GF-D8 (cell line): ENCODE results near the gene TGM2.

Experiments
- DNase-seq: peaks from one replicate; lab custom pipeline; 2025; lab: John Stamatoyannopoulos, UW

The TGM2 gene

GRCh38 chr20:38144974-38145728 lies 19.9 kb downstream of the TGM2 start:
- no peak for DNase-seq

DNA sequence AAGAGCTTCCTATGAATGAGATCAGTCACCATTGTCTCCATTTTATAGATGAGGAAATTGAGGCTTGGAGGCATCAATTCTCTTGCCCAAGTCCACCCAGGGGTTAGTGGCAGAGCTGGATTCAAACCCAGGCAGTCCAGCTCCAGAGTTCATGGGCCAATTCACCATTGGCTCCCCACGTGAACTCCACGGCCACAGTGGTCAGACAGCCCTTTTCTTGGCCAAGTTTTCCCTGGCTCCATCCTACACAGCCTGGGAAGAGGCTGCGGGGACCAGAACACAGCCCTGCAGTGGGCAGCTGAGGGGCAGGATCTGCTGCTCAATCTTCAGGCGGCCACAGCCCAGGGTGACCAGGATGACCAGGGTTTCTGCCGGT lies 20.5 kb downstream of the TGM2 start:
- DNase-seq, result no peak

DNA sequence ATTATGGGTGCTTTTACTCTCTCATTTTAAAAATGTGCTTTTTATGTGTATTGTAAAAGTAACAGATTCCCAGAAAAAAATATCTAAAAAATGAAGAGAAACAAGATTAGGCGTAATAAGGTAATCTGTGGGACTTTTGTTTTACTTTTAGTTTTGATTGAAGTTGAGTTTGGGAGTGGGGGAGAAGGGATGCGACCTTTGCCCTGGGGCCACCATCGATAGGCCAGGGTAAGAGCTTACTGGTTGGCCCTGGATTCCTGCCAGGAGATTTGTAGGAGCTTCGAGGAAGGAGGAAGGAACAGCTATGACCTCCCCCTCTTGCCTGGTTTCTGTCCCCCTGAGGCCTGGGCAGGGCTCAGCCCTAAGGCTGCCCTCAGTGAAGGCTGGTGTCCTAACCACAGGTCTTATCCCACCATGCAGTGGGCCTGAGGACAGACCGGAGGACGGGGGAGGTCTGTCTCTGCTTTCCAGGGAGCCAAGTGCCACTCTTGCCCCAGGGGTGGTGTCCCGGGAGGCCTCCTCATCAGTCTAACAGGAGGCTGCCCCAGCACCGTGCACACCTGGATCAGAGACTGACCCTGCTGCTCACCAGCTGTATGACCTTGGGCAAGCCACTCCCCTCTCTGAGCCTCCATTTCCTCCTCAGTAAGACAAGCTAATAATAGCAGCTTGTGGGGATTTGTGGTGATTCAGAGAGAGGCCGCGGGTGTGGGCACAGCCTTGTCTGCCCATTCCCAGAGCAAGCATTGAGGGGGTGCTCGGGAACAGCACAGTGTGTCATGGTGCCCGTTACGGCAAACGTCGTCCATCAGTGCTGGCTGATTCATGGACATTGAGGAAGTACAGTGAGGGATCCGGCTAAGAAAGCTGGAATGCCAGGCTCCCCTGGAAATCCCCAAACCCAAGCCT lies 21.2 kb downstream of the TGM2 start:
- peak; percentile 84 for DNase-seq

DNA sequence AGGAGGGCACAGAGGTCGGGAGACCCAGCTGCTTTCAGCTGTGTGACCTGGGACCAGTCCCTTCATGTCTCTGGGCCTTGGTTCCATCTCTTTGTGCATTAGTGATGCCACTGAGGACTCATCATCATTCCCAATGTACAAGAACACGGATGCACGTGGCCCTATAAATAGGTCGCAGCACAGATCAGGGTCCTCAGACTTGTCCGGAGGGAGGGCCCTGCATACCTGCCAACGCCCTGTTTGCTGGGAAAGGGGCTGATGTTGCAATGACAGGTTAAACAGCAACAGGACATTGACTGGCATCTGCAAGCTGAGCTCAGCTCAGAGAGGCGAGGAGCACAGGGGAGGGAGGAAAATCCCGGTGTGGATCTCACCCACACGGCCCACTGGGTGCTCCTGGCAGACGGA lies 21.8 kb downstream of the TGM2 start:
- no peak for DNase-seq

- no peak for DNase-seq
Observed at GRCh38 chr20:38141889-38142494, 23.1 kb downstream of the TGM2 start.

GRCh38 chr20:38141204-38141888 lies 23.7 kb downstream of the TGM2 start:
- DNase-seq, result no peak

- DNase-seq, result peak; percentile 8
Observed at GRCh38 chr20:38139977-38140753, 24.9 kb downstream of the TGM2 start.

DNA sequence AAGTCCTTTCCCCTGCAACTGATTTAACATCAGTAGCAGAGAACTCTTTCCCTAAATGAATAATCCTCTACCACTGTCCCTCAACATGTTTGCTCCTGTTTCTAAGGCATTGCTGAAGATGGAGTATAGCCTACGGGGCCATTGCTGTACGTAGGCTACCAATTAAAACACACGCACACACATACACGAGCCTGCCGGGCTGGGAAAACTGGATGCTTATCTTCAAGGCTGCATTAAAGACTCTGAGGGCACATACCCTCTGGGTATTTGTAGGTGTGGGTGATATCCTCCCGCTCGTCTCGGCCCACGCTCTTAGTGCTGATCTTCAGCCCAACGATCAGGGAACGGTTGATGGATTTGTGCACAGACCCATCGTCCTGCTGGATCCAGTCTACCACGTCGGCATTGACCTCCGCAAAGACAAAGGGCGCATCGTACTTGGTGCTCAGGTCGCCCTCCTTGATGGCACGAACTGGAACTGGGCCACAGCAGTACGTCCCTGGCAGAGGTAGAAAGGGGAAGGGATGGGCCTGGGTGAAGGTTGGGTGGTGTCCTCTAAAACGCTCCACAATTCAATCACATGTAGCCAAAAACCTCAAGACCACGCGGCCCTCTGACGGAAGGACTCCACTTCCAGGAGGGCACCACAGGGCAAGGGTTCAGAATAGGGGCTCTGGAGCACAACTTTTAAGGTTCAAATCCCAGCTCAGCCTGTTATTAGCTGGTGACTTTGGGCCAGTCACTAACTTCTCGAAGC lies 25.7 kb downstream of the TGM2 start:
- no peak for DNase-seq

DNA sequence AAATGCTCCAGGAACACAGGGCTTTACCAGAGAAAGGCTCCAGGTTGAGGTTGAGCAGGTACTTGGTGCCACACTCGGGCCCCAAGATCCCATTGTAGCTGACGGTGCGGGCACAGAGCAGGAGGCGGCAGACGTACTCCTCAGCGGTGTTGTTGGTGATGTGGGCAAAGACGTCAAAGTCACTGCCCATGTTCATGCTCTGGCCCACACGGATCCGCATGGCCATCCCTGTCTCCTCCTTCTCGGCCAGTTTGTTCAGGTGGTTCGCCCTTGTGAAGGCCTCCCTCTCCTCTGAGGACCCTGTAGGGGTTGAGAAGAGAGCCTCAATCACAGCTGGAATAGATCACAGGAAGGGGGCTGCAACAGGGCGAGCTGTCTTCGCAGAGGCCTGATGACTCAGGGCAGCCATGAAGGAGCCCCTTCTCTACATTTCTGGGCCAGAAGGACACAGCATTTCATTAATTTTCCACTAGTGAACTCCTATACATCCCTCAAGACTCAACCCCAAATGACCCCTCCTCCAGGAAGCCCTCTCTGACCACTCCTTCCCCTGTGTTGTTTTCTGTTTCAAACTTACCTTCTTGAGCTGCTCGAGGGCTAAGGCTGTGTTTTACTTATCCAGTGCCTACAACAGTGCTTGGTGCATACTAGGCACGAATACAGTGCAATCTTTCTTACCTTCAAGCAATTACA lies 26.8 kb downstream of the TGM2 start:
- DNase-seq, result no peak

GRCh38 chr20:38137441-38138037 lies 27.5 kb downstream of the TGM2 start:
- no peak for DNase-seq

- no peak for DNase-seq
Observed at GRCh38 chr20:38136421-38137245, 28.4 kb downstream of the TGM2 start.

DNA sequence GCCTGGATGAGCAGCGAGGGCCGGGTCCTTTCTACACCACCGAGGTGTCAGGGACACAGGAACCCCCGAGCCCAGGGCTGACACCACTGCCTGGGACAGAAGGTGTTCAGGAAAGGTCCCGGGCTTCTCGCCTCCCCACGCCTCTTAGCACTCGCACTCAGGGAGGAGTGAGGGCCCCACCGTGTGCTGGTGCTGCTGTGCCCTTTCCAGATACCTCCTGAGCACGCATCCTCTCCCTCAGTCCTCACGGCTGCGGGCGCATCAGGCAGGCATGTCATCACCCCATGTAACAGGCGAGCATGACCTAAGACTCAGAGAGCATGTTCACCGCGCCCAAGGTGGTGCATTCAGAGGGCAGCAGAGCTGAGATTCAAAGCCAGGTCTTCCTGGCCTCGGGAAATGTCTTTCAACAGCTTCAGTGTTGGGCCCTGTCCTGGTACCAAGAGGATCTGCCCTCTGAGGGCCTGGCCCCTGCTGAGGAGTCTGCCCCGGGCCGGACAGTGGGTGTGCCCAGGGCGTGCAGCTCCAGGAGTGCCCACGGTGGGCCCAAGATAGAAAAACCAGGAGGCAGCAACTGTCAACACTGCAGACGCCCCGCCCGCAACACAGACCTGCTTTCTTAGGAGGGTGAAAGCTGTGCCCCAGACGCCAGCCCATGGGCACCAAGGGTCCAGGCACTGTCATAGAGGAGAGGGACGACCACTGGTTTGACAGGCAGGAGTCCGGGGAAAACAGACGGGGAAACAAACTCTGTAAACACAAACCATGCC lies 29.2 kb downstream of the TGM2 start:
- no peak for DNase-seq

GRCh38 chr20:38135271-38135650 lies 29.8 kb downstream of the TGM2 start:
- no peak for DNase-seq

GRCh38 chr20:38134427-38135270 lies 30.4 kb downstream of the TGM2 start:
- DNase-seq, result peak; percentile 33

GRCh38 chr20:38133680-38134426 lies 31.2 kb downstream of the TGM2 start:
- DNase-seq, result no peak

GRCh38 chr20:38132910-38133501 lies 32.1 kb downstream of the TGM2 start:
- no peak for DNase-seq
